Heart left ventricle (tissue), 16 donors: Measurements from ENCODE around the gene NKAIN2. TPM values are rescaled to one million over a fixed set of nuclear protein-coding genes. Genes with fewer than 3 reads are reported as not detected.
A peak's percentile ranks its signal among the peaks of the same experiment; 100 is the strongest.
"Not testable (repeated sequence)": the region's sequence is repeated elsewhere in the genome, so short reads cannot be mapped to it uniquely, and the experiment has no call there.

Source experiments
- ATAC-seq, 4 donors: fragments of 200-7000 bp; cut with Tn5 transposase; one replicate each; pipeline ENCODE4 v1.9.1; 2020 to 2022; ENCODE audit warnings: moderate library complexity in 4 of 4, mild to moderate bottlenecking in 3 of 4, moderate number of reproducible peaks in 1 of 4
- DNase-seq, 5 donors: peaks; one replicate each; pipeline ENCODE4 v3.0.0-alpha.2; 2020
- H3K27ac ChIP-seq, 12 donors: fragments of 200-600 bp; sonication (generic) in 4 of 12; one replicate each; pipeline versions ENCODE4 v1.5.0 to v1.8.0; 2016 to 2022; ENCODE audit warnings: mild to moderate bottlenecking in 2 of 12
- H3K27me3 ChIP-seq, 9 donors: fragments of 200-600 bp; sonication (generic) in 2 of 9; one replicate each; pipeline versions ENCODE4 v1.5.1 to v1.8.0; 2016 to 2022; ENCODE audit warnings: mild to moderate bottlenecking in 3 of 9
- H3K36me3 ChIP-seq, 9 donors: fragments of 200-600 bp; sonication (generic) in 2 of 9; one replicate each; pipeline versions ENCODE4 v1.5.0 to v1.8.0; 2018 to 2022; ENCODE audit warnings: mild to moderate bottlenecking in 2 of 9
- H3K4me1 ChIP-seq, 12 donors: fragments of 200-600 bp; sonication (generic) in 4 of 12; one replicate each; pipeline versions ENCODE4 v1.5.0 to v1.8.0; 2016 to 2022; ENCODE audit warnings: mild to moderate bottlenecking in 3 of 12
- H3K4me3 ChIP-seq, 12 donors: fragments of 200-600 bp; sonication (generic) in 4 of 12; one replicate each; pipeline versions ENCODE4 v1.5.0 to v1.8.0; 2017 to 2022; ENCODE audit warnings: mild to moderate bottlenecking in 9 of 12, moderate library complexity in 4 of 12
- H3K9me3 ChIP-seq, 12 donors: fragments of 200-600 bp; sonication (generic) in 4 of 12; one replicate each; pipeline versions ENCODE4 v1.5.0 to v1.8.0; 2016 to 2022; ENCODE audit warnings: mild to moderate bottlenecking in 1 of 12
- CTCF ChIP-seq, 12 donors: fragments of 200-600 bp; sonication (generic) in 4 of 12; IDR thresholded peaks; one replicate each; pipeline versions ENCODE4 v1.5.0 to v1.8.0; 2018 to 2022; ENCODE audit warnings: antibody characterized with exemption in 12 of 12, mild to moderate bottlenecking in 5 of 12
- POLR2A ChIP-seq, 2 donors: fragments of 450-650 bp; IDR thresholded peaks; one replicate each; pipeline ENCODE4 v1.6.1; 2017; ENCODE audit warnings: antibody characterized with exemption in 2 of 2, mild to moderate bottlenecking in 2 of 2, moderate library complexity in 2 of 2
- WGBS, 4 donors: extraction: QIAGEN DNeasy Blood & Tissue Kit in 2 of 4; methylation state at CpG; one replicate each; pipeline versions ENCODE4 v1.1.5 to v1.1.7; 2013 to 2018; 5-methylcytosine and 5-hydroxymethylcytosine counted together
- intact Hi-C, 10 donors: fragments of 100-400 bp; cut with DNase I; formaldehyde crosslinking; loops; one replicate each; pipeline versions ENCODE4 v1.11.1 to v1.14.2; 2022
- polyA plus RNA-seq, 2 donors: library from polyadenylated mRNA; stranded (reverse); fragments of 200-250 nt; gene quantifications; one replicate each; pipeline ENCODE4 v1.2.3, GENCODE V29; 2013
- total RNA-seq, 9 donors: library from RNA; depleted of rRNA in 2 of 9; stranded (reverse); fragments of >200 nt in 2 of 9; fragmentation: NEBNext Ultra II Directional in 3 of 9; extraction: Animal tissue kit (Norgen Biotek cat#: 25700) in 3 of 9; gene quantifications; one replicate each; pipeline versions ENCODE4 v1.1.0 to v1.2.4, GENCODE V29; 2016 to 2023
- donor health status: ischemic (EF 13 %, LVEDD 7.1; RV severe dilation, severe dysfunction).
- donor health status: healthy with polysubstance abuse.
- donor health status: DM: no; HTN: yes; CAD: no.
- donor health status: DM: no; HTN: no; CAD: no.
- donor health status: ischemic (EF 25% LVEDD 6.9; RV normal size, moderate dysfunction).
- donor health status: ischemic (EF 25% LVEDD 5.7; RV mildly dilated, moderate dysfunction).
- donor health status: healthy.
- donor health status: DM: yes; HTN: yes; CAD: no.
- donor health status: ischemic (EF 35%, LVEDD 5.7; RV mildly dilated, moderate dysfunction).
- donor health status: nonischemic (EF 11% LVEDD 7.7; RV severe dilation, severe dysfunction).
- donor health status: DM: yes; HTN: yes; CAD: no.
- donor health status: PGD.
- donor health status: ischemic (EF 29% LVEDD 5.4; RV normal size, mild dysfunction).
- donor health status: nonischemic (EF 23%, LVEDD 6.1; RV moderate dilation, normal function).

NKAIN2 gene
- total and polyA plus RNA-seq, 11 donors = 0.19 to 0.83 (median 0.33) TPM; not detected in 2

GRCh38 chr6:124393536-124393935 lies 589.9 kb downstream of the NKAIN2 start:
- no peak for DNase-seq
- intact Hi-C loops = no loop called here
- Histone ChIP-seq H3K4me1 (no peaks in the 10 kb centered on the region), H3K36me3 (no peaks in the 10 kb centered on the region), H3K27ac (no peak overlapping the region), H3K9me3 (peaks cover 0 to 11% (median 2%) of the 10 kb centered on the region in 12 donors), H3K27me3 (no peaks in the 10 kb centered on the region), H3K4me3 (no peak overlapping the region)
- no peak for ATAC-seq
- no peak for TF ChIP-seq CTCF (IDR thresholded peaks at IDR 0.05)
- TF ChIP-seq POLR2A (IDR thresholded peaks at IDR 0.05) = no peak
- 89 to 93% (median 90%) methylated on average over 4 of the region's 4 CpGs for WGBS, 4 donors

GRCh38 chr6:124396361-124396760 lies 592.7 kb downstream of the NKAIN2 start:
- ATAC-seq (no peak), DNase-seq (no peak)
- no peaks in the 10 kb centered on the region for H3K27me3 ChIP-seq
- H3K4me3 ChIP-seq = no peak overlapping the region
- WGBS, 4 donors = 71 to 78% (median 75%) methylated on average over 2 of the region's 2 CpGs
- H3K4me1 ChIP-seq = no peaks in the 10 kb centered on the region
- H3K9me3 ChIP-seq = no peaks in the 10 kb centered on the region
- no peak overlapping the region for H3K27ac ChIP-seq
- TF ChIP-seq POLR2A (IDR thresholded peaks at IDR 0.05) = no peak
- no peaks in the 10 kb centered on the region for H3K36me3 ChIP-seq
- intact Hi-C loops = no loop called here

- Histone ChIP-seq H3K36me3 (no peaks in the 10 kb centered on the region), H3K4me3 (no peak overlapping the region), H3K9me3 (no peaks in the 10 kb centered on the region), H3K27me3 (no peaks in the 10 kb centered on the region), H3K4me1 (no peaks in the 10 kb centered on the region), H3K27ac (no peak overlapping the region)
- no peak for TF ChIP-seq POLR2A (IDR thresholded peaks at IDR 0.05)
- TF ChIP-seq CTCF (IDR thresholded peaks at IDR 0.05) = peak in 1 of 12 donors; percentile 13
- ATAC-seq = no peak
- WGBS, 4 donors = 38 to 46% (median 43%) methylated on average over 2 of the region's 2 CpGs
- DNase-seq = no peak
- intact Hi-C loops = no loop called here
Measured at GRCh38 chr6:124400261-124400999, 596.8 kb downstream of the NKAIN2 start.

GRCh38 chr6:124410425-124410824 lies 606.8 kb downstream of the NKAIN2 start:
- H3K9me3 ChIP-seq, H3K27ac ChIP-seq, H3K27me3 ChIP-seq, H3K4me1 ChIP-seq, intact Hi-C loops, H3K4me3 ChIP-seq, ATAC-seq, H3K36me3 ChIP-seq, DNase-seq: not testable (repeated sequence)
- 63 to 75% (median 69%) methylated on average over 4 of the region's 4 CpGs for WGBS, 4 donors

- 63 to 85% (median 81%) methylated on average over 7 to 10 of the region's 10 CpGs for WGBS, 4 donors
- H3K27me3 ChIP-seq, ATAC-seq, intact Hi-C loops, H3K36me3 ChIP-seq, DNase-seq, H3K9me3 ChIP-seq, H3K4me1 ChIP-seq, H3K4me3 ChIP-seq, H3K27ac ChIP-seq: not testable (repeated sequence)
Measured at GRCh38 chr6:124412657-124413056, 609.0 kb downstream of the NKAIN2 start.
